Raji (cell line): ENCODE data around the gene SHC3.

ENCODE experiments used
- POLR2A ChIP-seq: IDR thresholded peaks from 2 replicates; pipeline ENCODE4 v1.6.1; 2011; ENCODE audit warnings: low read depth, low read length, control low read depth; ENCODE audit not compliant: insufficient read depth

SHC3 gene

DNA sequence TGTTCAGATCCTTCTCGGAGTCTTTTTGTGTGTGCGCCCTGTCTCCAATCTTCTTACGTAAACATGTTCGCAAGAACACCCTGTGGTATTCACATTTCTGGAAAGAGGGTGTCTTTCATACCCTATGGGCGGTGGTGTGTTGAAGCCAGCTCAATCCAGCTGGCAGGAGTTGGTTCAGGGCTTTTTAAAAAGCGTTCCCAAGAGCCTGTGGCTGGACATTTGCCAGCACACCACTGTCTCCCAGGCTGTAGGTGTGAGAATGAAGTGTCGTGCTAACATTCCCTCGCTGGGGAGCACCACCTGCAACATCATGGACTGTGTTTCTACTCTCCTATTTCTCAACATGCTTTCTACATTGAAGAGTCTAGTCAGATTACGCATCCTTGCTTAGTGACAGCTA, 135.6 kb downstream of the SHC3 start:
- TF ChIP-seq POLR2A = no peak

DNA sequence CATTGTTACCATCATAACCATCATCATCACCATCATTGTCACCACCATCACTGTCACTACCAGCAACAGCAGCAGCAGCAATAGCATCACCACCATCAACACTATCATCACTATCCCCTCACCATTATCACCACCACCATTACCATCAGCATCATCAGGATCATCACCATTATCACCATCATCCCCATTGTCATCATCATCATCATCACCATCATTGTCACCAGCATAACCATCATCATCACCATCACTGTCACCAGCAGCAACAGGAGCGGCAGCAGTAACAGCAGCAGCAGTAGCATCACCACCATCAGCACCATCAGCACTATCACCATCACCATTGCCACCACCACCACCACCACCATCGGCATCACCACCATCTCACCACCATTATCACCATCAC, 139.0 kb downstream of the SHC3 start:
- no peak for TF ChIP-seq POLR2A

DNA sequence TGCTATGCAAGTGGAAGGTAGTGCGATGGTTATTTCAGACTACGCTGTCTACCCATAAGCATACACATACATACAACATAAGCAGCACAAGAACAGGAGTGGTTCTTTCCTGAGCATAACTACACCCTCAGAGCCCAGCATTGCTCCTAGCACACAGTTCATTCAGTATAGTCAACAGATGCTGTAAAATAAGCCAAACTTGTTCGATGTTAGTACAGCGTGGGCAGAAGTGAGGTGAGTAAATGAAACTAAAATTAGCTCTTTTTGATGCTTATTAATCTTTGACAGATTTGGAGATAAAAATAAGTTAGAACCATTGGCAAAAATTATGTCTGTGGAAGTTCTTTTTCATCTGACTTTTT, 139.5 kb downstream of the SHC3 start:
- TF ChIP-seq POLR2A = no peak

GRCh38 chr9:89038382-89039103, 140.1 kb downstream of the SHC3 start:
- no peak for TF ChIP-seq POLR2A

DNA sequence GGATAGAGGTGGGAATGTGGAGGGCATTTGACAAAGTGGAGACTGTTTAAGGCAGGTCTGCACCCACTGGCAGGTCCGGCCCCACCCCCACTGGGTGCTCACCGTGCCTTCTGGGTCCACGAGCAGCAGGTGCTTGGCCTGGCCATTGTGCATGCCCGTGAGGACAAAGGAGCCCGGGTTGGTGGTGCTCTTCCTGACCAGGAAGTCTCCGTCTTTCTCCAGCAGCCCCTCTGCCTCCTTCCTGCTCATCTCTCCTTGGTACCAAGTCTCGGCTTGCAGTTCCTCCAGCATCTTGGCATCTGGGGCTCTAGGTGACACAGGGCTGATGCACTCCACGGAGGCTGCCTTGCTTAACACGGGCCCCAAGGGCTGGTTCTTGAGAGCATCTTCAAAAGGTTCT, 140.7 kb downstream of the SHC3 start:
- no peak for TF ChIP-seq POLR2A

DNA sequence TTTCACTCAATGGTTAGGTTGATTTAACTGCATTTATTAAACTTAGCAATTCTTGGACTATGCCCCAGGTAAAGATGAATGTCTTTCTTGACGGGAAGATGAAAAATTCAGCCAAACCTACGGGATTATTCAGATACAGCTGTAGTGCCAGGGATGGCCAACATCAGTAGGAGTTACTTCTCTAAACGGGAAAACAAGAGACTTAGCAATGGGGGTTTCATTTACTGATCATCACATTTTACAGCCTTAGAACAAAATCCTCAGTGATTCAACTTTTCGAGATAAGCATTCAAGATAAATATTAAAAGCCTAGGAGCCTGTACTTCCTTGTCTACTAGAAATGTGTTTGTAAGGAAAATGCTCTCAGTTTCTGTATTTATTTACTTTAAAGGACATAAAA, 141.3 kb downstream of the SHC3 start:
- no peak for TF ChIP-seq POLR2A

GRCh38 chr9:89036891-89037290, 141.7 kb downstream of the SHC3 start:
- TF ChIP-seq POLR2A = no peak

GRCh38 chr9:89036383-89036782, 142.2 kb downstream of the SHC3 start:
- no peak for TF ChIP-seq POLR2A

DNA sequence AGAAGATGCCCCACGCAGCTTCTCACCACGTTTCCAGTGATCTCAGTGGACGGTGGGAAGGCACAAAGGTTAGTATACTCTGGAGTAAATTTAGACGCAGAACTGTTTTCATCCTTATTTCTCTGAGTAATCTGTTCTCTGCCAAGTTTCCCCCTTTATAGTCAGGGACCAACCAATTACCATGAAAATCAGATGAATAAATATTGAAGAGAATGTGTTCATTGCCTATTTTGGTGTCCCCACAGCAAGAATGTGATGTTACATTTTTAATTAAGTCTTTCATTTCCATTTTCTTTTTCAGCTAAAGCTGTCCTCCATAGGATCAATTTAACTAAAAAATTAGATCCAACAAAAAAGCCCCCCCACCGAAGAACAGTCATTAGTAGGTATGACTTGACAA, 146.0 kb downstream of the SHC3 start:
- no peak for TF ChIP-seq POLR2A

DNA sequence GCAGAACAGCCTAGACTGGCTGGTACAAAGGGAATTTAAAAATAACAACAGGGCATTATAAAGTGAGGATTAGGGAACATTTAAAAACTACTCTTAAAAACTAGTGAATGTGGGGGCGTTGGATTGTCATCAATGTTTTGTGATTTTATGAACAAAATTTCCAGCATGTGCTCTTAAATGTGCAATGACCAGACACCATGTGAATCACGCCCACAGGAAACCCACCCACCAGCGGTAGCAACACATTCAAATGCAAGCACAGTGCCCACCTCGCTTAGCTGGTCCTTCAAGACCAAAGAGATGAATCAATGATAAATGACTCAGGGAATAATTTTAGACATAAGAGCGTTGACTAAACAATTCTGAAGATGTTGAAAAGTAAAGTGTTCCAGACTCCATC, 146.4 kb downstream of the SHC3 start:
- no peak for TF ChIP-seq POLR2A

GRCh38 chr9:89029788-89030187, 148.8 kb downstream of the SHC3 start:
- no peak for TF ChIP-seq POLR2A

GRCh38 chr9:89026876-89027275, 151.7 kb downstream of the SHC3 start:
- TF ChIP-seq POLR2A = no peak

GRCh38 chr9:89025553-89025952, 153.1 kb downstream of the SHC3 start:
- TF ChIP-seq POLR2A = no peak

- no peak for TF ChIP-seq POLR2A
These were observed 153.9 kb downstream of the SHC3 start for GRCh38 chr9:89024727-89025126.

DNA sequence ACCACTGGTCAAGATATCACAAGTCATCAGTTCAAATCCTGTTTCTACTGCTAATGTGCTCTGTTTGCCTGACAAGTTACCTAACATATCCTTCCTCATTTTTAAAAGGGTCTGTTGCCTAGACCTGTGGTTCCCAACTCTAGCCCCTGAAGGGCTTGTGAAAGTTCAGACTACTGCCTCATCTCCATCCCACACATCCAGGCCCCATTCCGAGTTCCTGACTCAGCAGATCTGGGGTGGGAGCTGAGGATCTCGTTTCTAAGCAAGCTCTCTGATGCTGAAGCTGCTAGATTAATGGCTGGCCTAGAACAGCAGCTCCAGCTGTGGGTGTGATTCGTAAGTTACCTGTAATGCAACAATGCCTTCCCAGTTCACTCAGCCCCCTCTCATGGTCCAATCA, 154.9 kb downstream of the SHC3 start:
- TF ChIP-seq POLR2A = no peak

GRCh38 chr9:89022902-89023301, 155.7 kb downstream of the SHC3 start:
- TF ChIP-seq POLR2A = no peak

- no peak for TF ChIP-seq POLR2A
These were observed 156.4 kb downstream of the SHC3 start for GRCh38 chr9:89022001-89022759.
